Loucy (cell line): ENCODE results near the gene MRTFA.

Experiments
- H2AFZ ChIP-seq: fragments of 200-600 bp; sonication (generic); 2 replicates; pipeline ENCODE4 v1.6.0; 2016; ENCODE audit warnings: antibody characterized with exemption, mild to moderate bottlenecking, low read length, moderate library complexity
- H3F3A ChIP-seq: fragments of 200-600 bp; 2 replicates; pipeline ENCODE4 v1.6.0; 2016; ENCODE audit warnings: antibody characterized with exemption, low read depth, mild to moderate bottlenecking
- H3K27me3 ChIP-seq: fragments of 200-600 bp; sonication (generic); 2 replicates; pipeline ENCODE4 v1.6.1; 2014; ENCODE audit warnings: low read length, mild to moderate bottlenecking; ENCODE audit not compliant: insufficient read depth, poor library complexity, severe bottlenecking
- H3K36me3 ChIP-seq: fragments of 200-600 bp; sonication (generic); 2 replicates; pipeline ENCODE4 v1.6.1; 2016; ENCODE audit warnings: low read length; ENCODE audit not compliant: insufficient read depth
- H3K4me1 ChIP-seq: fragments of 200-600 bp; sonication (generic); 2 replicates; pipeline ENCODE4 v1.5.1; 2014; ENCODE audit warnings: low read length, mild to moderate bottlenecking; ENCODE audit not compliant: insufficient read depth, poor library complexity, severe bottlenecking
- H3K4me2 ChIP-seq: fragments of 200-600 bp; sonication (generic); 2 replicates; pipeline ENCODE4 v1.6.0; 2014; ENCODE audit warnings: antibody characterized with exemption, low read length, low read depth, mild to moderate bottlenecking; ENCODE audit not compliant: poor library complexity, severe bottlenecking
- H3K4me3 ChIP-seq: fragments of 200-600 bp; sonication (generic); 2 replicates; pipeline ENCODE4 v1.5.1; 2014; ENCODE audit warnings: low read length, mild to moderate bottlenecking, mixed read lengths; ENCODE audit not compliant: poor library complexity, severe bottlenecking
- H3K79me2 ChIP-seq: fragments of 200-600 bp; sonication (generic); 2 replicates; pipeline ENCODE4 v1.6.1; 2014; ENCODE audit warnings: low read length; ENCODE audit not compliant: insufficient read depth
- H3K9ac ChIP-seq: fragments of 200-600 bp; sonication (generic); 2 replicates; pipeline ENCODE4 v1.6.0; 2014; ENCODE audit warnings: mild to moderate bottlenecking, low read depth, low read length, moderate library complexity; ENCODE audit not compliant: poor library complexity, severe bottlenecking
- H3K9me2 ChIP-seq: fragments of 200-600 bp; sonication (generic); replicated peaks from 2 replicates; pipeline ENCODE4 v1.6.1; 2016; ENCODE audit warnings: low read depth, low read length, mixed read lengths
- H3K9me3 ChIP-seq: fragments of 200-600 bp; sonication (generic); 2 replicates; pipeline ENCODE4 v1.6.1; 2014; ENCODE audit warnings: mild to moderate bottlenecking, antibody characterized with exemption, low read length, low read depth; ENCODE audit not compliant: insufficient read depth
- H4K20me1 ChIP-seq: fragments of 200-600 bp; sonication (generic); 2 replicates; pipeline ENCODE4 v1.6.0; 2014; ENCODE audit warnings: antibody characterized with exemption, low read length, mild to moderate bottlenecking; ENCODE audit not compliant: insufficient read depth, poor library complexity, severe bottlenecking
- EZH2phosphoT487 ChIP-seq: fragments of 200-600 bp; IDR thresholded peaks from 2 replicates; pipeline ENCODE4 v1.6.1; 2018; ENCODE audit warnings: antibody characterized with exemption, mild to moderate bottlenecking, moderate library complexity, borderline replicate concordance
- TF ChIP-seq, protein P1 (sequence below): fragments of 200-600 bp; sonication (generic); conservative IDR thresholded peaks from 2 replicates; pipeline ENCODE4 v1.5.1; 2014; ENCODE audit warnings: mild to moderate bottlenecking, antibody characterized with exemption, low read length

MRTFA gene

DNA sequence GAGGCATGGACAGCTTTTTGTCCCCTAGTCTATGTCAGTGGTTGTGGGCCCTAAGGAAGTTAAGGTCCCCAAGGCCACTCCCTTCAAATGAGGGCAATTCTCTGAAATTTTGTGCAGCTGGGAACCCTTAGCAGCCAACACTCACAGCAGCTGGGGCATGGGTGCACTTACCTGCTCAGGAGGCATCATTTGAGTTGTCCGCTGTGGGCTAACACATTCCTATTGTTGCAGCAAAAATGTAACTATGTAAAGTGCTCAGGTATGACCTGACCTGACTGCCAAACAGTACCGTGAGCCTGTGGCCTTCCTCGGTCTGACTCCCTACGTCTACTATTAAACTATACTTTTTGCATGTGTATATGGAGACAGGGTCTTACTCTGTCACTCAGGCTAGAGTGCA lies 5.8 kb upstream of the MRTFA start:
- H3K9me3 ChIP-seq: no peaks in the 10 kb centered on the region
- H3K4me1 ChIP-seq: peaks cover 8% of the 10 kb centered on the region
- H3K79me2 ChIP-seq: no peaks in the 10 kb centered on the region
- H3K4me2 ChIP-seq: no peak overlapping the region
- no peak overlapping the region for H2AFZ ChIP-seq
- H3K36me3 ChIP-seq: no peaks in the 10 kb centered on the region
- no peaks in the 10 kb centered on the region for H3F3A ChIP-seq
- H4K20me1 ChIP-seq: no peaks in the 10 kb centered on the region
- H3K9me2 ChIP-seq: no peaks in the 10 kb centered on the region
- no peak overlapping the region for H3K9ac ChIP-seq
- no peaks in the 10 kb centered on the region for H3K27me3 ChIP-seq
- H3K4me3 ChIP-seq: no peak overlapping the region
- no peak for TF ChIP-seq EZH2phosphoT487
- TF ChIP-seq, protein P1, sequence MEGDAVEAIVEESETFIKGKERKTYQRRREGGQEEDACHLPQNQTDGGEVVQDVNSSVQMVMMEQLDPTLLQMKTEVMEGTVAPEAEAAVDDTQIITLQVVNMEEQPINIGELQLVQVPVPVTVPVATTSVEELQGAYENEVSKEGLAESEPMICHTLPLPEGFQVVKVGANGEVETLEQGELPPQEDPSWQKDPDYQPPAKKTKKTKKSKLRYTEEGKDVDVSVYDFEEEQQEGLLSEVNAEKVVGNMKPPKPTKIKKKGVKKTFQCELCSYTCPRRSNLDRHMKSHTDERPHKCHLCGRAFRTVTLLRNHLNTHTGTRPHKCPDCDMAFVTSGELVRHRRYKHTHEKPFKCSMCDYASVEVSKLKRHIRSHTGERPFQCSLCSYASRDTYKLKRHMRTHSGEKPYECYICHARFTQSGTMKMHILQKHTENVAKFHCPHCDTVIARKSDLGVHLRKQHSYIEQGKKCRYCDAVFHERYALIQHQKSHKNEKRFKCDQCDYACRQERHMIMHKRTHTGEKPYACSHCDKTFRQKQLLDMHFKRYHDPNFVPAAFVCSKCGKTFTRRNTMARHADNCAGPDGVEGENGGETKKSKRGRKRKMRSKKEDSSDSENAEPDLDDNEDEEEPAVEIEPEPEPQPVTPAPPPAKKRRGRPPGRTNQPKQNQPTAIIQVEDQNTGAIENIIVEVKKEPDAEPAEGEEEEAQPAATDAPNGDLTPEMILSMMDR: no peak

GRCh38 chr22:40641269-40641668 lies 4.8 kb upstream of the MRTFA start:
- no peaks in the 10 kb centered on the region for H3K9me2 ChIP-seq
- peaks cover 1% of the 10 kb centered on the region; the same call in 1 of the 2 replicates for H3K79me2 ChIP-seq
- peaks cover 10% of the 10 kb centered on the region for H3K4me1 ChIP-seq
- TF ChIP-seq, protein P1: no peak
- no peak for TF ChIP-seq EZH2phosphoT487
- no peaks in the 10 kb centered on the region for H4K20me1 ChIP-seq
- H3F3A ChIP-seq: no peaks in the 10 kb centered on the region
- H3K9me3 ChIP-seq: no peaks in the 10 kb centered on the region
- H3K27me3 ChIP-seq: no peaks in the 10 kb centered on the region
- H3K4me3 ChIP-seq: no peak overlapping the region
- H2AFZ ChIP-seq: no peak overlapping the region
- no peak overlapping the region for H3K9ac ChIP-seq
- H3K36me3 ChIP-seq: no peaks in the 10 kb centered on the region
- H3K4me2 ChIP-seq: no peak overlapping the region

- no peaks in the 10 kb centered on the region for H3F3A ChIP-seq
- no peak overlapping the region for H3K9ac ChIP-seq
- H3K36me3 ChIP-seq: no peaks in the 10 kb centered on the region
- H3K27me3 ChIP-seq: no peaks in the 10 kb centered on the region
- TF ChIP-seq, protein P1: no peak
- TF ChIP-seq EZH2phosphoT487: no peak
- no peaks in the 10 kb centered on the region for H3K9me2 ChIP-seq
- H3K79me2 ChIP-seq: peaks cover 30% of the 10 kb centered on the region
- H3K9me3 ChIP-seq: no peaks in the 10 kb centered on the region
- no peak overlapping the region for H2AFZ ChIP-seq
- peaks cover 27% of the 10 kb centered on the region for H3K4me1 ChIP-seq
- peak overlapping the region; percentile 84 for H3K4me3 ChIP-seq
- peaks cover 21% of the 10 kb centered on the region for H4K20me1 ChIP-seq
- peak overlapping the region; percentile 71 for H3K4me2 ChIP-seq
Measured at GRCh38 chr22:40638261-40638660, 1.7 kb upstream of the MRTFA start.
